ENCODE results near the gene BDKRB2. TPM values are rescaled to one million over a fixed set of nuclear protein-coding genes. Genes with fewer than 3 reads are reported as not detected.
A peak's percentile ranks its signal among the peaks of the same experiment; 100 is the strongest.

BDKRB2 gene
- total and polyA plus RNA-seq, 12 donors = 0.18 to 6.8 (median 1.6) TPM

DNA sequence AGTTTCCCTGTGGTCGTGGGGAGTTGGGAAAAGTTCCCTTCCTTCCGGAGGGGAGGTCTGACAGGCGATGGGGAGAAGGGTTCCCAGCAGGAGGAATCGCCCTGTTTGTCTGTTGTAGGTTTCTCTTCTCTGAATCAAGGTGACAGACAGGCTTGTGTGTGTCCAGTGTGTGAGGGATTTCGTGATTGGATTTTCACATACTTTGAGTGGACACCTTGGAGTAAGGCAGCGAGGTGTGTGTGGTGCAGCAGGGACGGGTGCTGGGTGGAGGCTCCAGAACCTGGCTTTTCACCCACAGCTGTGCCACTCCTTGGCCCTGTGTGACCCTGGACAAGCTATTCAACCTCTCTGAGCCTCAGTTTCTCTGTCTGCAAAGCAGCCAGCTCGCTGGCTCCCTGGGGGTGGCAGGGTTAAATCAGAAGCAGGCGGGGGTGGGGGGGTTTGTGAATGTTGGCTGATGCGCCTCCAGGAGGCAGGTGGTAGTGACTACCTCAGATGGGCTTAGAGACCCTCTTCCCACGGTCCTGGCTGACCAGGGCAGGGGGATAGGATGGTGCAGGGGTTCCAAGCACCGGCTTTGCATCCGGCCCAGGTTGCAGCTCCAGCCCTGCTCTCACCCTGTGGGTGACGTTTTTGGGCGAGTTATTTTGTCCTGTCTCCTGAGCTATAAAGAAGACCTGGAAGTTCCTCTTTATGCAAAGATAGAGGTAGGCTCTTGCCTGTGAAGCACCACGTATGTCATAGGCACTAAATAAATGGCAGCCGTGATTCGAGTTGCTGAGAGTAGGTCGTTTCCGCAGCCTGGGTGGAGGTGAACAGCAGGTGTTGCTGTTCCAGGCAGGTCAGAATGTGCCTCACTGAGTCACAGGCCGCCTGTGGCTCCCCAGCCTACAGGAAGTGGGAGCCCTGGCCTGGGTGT lies 679 bp downstream of the BDKRB2 start:
- TF ChIP-seq CTCF (IDR thresholded peaks at IDR 0.05) = no peak
- no peak for TF ChIP-seq POLR2A (IDR thresholded peaks at IDR 0.05)
- H3K27ac ChIP-seq = peak overlapping the region in 3 of 5 donors; percentile 40 to 78 (median 59)
- H3K36me3 ChIP-seq (replicated peaks in 1 of 2) = no peaks in the 10 kb centered on the region
- WGBS, 4 donors = 33 to 43% (median 34%) methylated on average over 12 to 21 of the region's 21 CpGs
- H3K4me1 ChIP-seq (replicated peaks in 1 of 2) = peaks cover 0 to 13% of the 10 kb centered on the region in 2 donors
- H3K9me3 ChIP-seq (replicated peaks in 1 of 3) = no peaks in the 10 kb centered on the region
- peak overlapping the region in 1 of 4 donors; percentile 49 for H3K4me3 ChIP-seq
- peaks cover 5% of the 10 kb centered on the region for H3K27me3 ChIP-seq
- intact Hi-C loops (cut with DNase I) = no loop called here
- no peak for DNase-seq

DNA sequence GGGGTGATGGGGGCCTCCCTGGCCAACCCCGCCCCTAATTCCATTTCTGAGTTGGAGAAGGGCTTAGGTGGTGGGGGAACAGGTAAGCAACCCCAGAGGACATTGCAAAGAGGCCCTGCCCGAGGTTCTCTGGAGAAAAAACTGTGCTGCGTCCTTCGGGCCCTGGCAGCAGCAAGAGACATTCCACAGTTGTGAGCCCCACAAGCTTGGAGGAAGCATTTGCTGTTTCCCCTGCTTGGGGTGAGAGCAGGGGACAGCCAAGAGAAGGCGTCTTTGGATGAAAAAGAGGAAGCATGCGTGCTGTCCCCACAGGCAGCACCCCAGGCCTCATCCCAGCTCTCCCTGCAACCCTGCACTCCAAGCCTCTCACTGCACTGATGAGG lies 1.3 kb downstream of the BDKRB2 start:
- no peaks in the 10 kb centered on the region for H3K9me3 ChIP-seq (replicated peaks in 1 of 3)
- H3K27me3 ChIP-seq = peaks cover 5% of the 10 kb centered on the region
- peak overlapping the region in 2 of 5 donors; percentile 8 to 78 for H3K27ac ChIP-seq
- H3K36me3 ChIP-seq (replicated peaks in 1 of 2) = no peaks in the 10 kb centered on the region
- H3K4me3 ChIP-seq = peak overlapping the region in 1 of 4 donors; percentile 49
- no peak for TF ChIP-seq CTCF (IDR thresholded peaks at IDR 0.05)
- TF ChIP-seq POLR2A (IDR thresholded peaks at IDR 0.05) = no peak
- intact Hi-C loops (cut with DNase I) = no loop called here
- no peak for DNase-seq
- peaks cover 0 to 13% of the 10 kb centered on the region in 2 donors for H3K4me1 ChIP-seq (replicated peaks in 1 of 2)
- WGBS, 4 donors = 36 to 58% (median 48%) methylated on average over 3 to 6 of the region's 6 CpGs

DNA sequence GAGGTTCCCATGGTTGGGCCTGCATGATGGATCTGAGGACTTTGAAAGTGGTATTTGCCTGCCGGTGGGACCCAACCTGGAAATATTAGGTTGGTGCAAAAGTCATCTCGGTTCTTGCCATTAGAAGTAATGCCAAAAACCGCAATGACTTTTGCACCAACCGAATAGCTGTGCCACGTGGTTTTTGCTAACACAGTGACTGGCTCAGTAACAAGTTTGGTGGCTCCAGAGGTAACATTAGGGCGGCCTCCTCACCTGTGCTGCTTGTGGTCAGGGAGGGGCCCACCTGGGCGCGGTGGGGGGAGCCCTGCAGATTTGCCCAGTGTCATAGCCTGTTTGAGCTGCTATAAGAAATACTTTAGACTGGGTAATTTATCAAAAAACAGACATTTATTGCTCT lies 1.8 kb downstream of the BDKRB2 start:
- Histone ChIP-seq H3K27ac (peak overlapping the region in 1 of 5 donors; percentile 78), H3K36me3 (replicated peaks in 1 of 2) (no peaks in the 10 kb centered on the region), H3K4me1 (replicated peaks in 1 of 2) (peaks cover 0 to 13% of the 10 kb centered on the region in 2 donors), H3K9me3 (replicated peaks in 1 of 3) (no peaks in the 10 kb centered on the region), H3K27me3 (peaks cover under 1% of the 10 kb centered on the region), H3K4me3 (no peak overlapping the region)
- DNase-seq = no peak
- intact Hi-C loops (cut with DNase I) = no loop called here
- TF ChIP-seq CTCF (IDR thresholded peaks at IDR 0.05) = no peak
- TF ChIP-seq POLR2A (IDR thresholded peaks at IDR 0.05) = no peak
- WGBS, 4 donors = 57 to 70% (median 66%) methylated on average over 7 to 8 of the region's 8 CpGs

- Histone ChIP-seq H3K9me3 (replicated peaks in 1 of 3) (no peaks in the 10 kb centered on the region), H3K4me3 (no peak overlapping the region), H3K27me3 (no peaks in the 10 kb centered on the region), H3K36me3 (replicated peaks in 1 of 2) (no peaks in the 10 kb centered on the region), H3K4me1 (replicated peaks in 1 of 2) (peaks cover 0 to 13% of the 10 kb centered on the region in 2 donors), H3K27ac (no peak overlapping the region)
- 84 to 92% (median 88%) methylated on average over 4 to 5 of the region's 5 CpGs for WGBS, 4 donors
- no peak for DNase-seq
- TF ChIP-seq POLR2A (IDR thresholded peaks at IDR 0.05) (no peak), CTCF (IDR thresholded peaks at IDR 0.05) (no peak)
- intact Hi-C loops (cut with DNase I) = no loop called here
Measured at GRCh38 chr14:96207686-96208085, 3.0 kb downstream of the BDKRB2 start.

All from adrenal gland (tissue), 12 donors.